Activated T-cell treated with anti-CD3 and anti-CD28 coated beads, Interleukin-2, amount 50 U/mL, for 4 hours (primary cell): ENCODE measurements around the gene RALGDS. TPM values are rescaled to one million over a fixed set of nuclear protein-coding genes. Genes with fewer than 3 reads are reported as not detected.
A peak's percentile ranks its signal among the peaks of the same experiment; 100 is the strongest.
"Not testable (repeated sequence)": the region's sequence is repeated elsewhere in the genome, so short reads cannot be mapped to it uniquely, and the experiment has no call there.

ENCODE experiments used
- ATAC-seq, 2 donors: fragments of 200-7000 bp; cut with Tn5 transposase; one replicate each; pipeline ENCODE4 v1.10.0; 2021
- DNase-seq: peaks from one replicate; pipeline ENCODE4 v3.0.0-alpha.2; 2020
- H3K27me3 Mint-ChIP-seq: one replicate; pipeline ENCODE4 v1.8.0; 2021; ENCODE audit warnings: low read depth, mixed read lengths
- H3K36me3 Mint-ChIP-seq: one replicate; pipeline ENCODE4 v1.8.0; 2022; ENCODE audit warnings: mixed read lengths; ENCODE audit not compliant: insufficient read depth
- H3K4me1 Mint-ChIP-seq: one replicate; pipeline ENCODE4 v1.8.0; 2021; ENCODE audit warnings: low read depth, mixed read lengths
- H3K4me3 Mint-ChIP-seq: one replicate; pipeline ENCODE4 v1.8.0; 2021; ENCODE audit warnings: mild to moderate bottlenecking, moderate library complexity, mixed read lengths
- H3K9me3 Mint-ChIP-seq: one replicate; pipeline ENCODE4 v1.8.0; 2021; ENCODE audit warnings: mixed read lengths
- total RNA-seq, 3 donors: library from RNA; stranded (reverse); gene quantifications; one replicate each; pipeline ENCODE4 v1.2.1, GENCODE V29; 2021

RALGDS gene
- total RNA-seq, 3 donors from 2014 or later = 43.2 to 46.7 (median 45.2) TPM

GRCh38 chr9:133103987-133104505 lies 17.0 kb downstream of the RALGDS start:
- H3K4me1 Mint-ChIP-seq = no peaks in the 10 kb centered on the region
- H3K9me3 Mint-ChIP-seq = no peaks in the 10 kb centered on the region
- ATAC-seq = no peak
- no peaks in the 10 kb centered on the region for H3K27me3 Mint-ChIP-seq
- H3K4me3 Mint-ChIP-seq = no peak overlapping the region
- peaks cover 28% of the 10 kb centered on the region for H3K36me3 Mint-ChIP-seq
- DNase-seq = no peak

DNA sequence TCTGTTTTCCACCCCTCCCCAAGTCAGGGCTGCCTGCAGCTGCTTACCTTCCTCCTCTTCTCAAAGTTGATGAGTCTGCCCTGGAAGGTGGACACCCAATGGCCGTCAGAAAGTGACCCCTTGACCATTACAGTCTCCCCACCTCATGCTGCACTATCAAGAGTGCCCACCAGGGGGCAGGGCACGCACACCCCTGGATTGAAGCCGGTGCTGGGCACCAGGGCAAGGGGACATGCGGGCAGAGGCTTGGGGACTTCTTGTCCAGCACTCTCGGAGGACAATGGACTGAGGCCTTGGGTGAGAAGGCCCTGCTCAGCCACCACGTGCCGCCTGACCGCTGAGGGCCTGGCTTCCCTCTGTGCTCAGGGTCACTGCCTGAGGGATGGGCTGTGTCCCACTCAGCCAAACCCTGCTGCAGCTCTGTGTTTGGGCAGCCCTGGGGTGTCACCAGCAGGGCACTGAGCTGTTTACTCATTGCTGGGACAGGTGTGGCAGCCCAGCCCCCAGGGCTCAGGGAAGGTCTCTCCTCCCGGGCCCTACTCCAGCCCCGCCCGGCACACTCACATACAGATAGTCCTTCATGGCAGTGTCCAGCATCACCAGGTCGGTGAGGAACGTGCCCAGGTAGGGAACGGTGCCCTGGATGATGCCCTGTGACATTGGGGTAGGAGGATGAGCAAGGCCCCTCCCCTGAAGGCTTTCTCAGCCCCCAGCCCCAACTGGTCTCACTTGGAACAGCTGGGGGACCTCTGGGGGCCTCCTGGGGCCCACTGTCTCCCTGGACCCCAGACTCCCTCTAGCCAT lies 17.7 kb downstream of the RALGDS start:
- Mint-ChIP-seq H3K9me3 (no peaks in the 10 kb centered on the region), H3K27me3 (no peaks in the 10 kb centered on the region), H3K4me3 (no peak overlapping the region), H3K36me3 (peaks cover 33% of the 10 kb centered on the region), H3K4me1 (no peaks in the 10 kb centered on the region)
- peak; percentile 52 for DNase-seq
- ATAC-seq = peak; percentile 48 to 62

GRCh38 chr9:133102190-133103021 lies 18.6 kb downstream of the RALGDS start:
- DNase-seq (no peak), ATAC-seq (no peak)
- H3K9me3 Mint-ChIP-seq = no peaks in the 10 kb centered on the region
- no peaks in the 10 kb centered on the region for H3K27me3 Mint-ChIP-seq
- peaks cover 42% of the 10 kb centered on the region for H3K36me3 Mint-ChIP-seq
- no peaks in the 10 kb centered on the region for H3K4me1 Mint-ChIP-seq
- H3K4me3 Mint-ChIP-seq = no peak overlapping the region

DNA sequence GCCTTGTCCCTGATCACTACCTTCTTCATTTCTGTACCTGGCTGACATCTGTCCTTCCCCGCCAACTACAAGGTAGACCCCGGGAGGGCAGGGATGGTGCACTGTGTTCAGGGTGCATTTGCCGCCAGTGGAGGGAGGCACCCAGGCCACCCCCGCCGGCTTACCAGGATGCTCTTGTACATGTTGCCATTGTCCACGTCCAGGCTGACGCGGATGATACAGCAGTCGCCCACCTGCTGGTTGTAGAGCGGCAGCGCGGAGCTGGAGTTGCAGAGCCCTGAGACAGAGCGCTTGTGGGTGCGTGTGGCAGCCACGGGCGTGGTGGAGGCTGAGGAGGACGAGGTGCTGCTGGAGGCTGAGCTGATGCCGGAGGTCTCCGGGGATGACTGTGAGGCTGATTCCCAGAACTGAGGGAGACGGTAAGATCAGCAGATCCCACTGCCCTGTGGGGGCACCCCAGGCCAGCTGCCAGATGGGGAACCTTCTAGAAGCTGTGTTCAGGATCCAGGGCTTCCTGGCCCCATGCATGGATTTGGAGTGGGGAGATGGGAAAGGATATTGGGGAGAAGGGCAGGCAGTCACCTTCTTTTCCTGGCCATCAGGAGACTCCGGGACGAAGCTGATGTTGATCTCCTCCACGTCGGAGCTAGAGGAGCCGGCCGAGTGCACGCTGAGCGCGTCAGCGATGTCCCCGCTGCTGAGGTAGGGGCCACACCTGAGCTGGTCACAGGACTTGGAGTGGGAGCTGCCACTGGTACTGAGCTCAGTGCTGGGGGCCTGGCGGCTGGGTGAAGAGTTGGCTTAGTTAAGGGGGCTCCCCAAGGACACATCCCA lies 19.5 kb downstream of the RALGDS start:
- H3K36me3 Mint-ChIP-seq = peaks cover 44% of the 10 kb centered on the region
- H3K27me3 Mint-ChIP-seq = no peaks in the 10 kb centered on the region
- no peak overlapping the region for H3K4me3 Mint-ChIP-seq
- H3K4me1 Mint-ChIP-seq = no peaks in the 10 kb centered on the region
- ATAC-seq = no peak
- peaks cover under 1% of the 10 kb centered on the region for H3K9me3 Mint-ChIP-seq
- no peak for DNase-seq

- no peak overlapping the region for H3K4me3 Mint-ChIP-seq
- no peak for DNase-seq
- H3K36me3 Mint-ChIP-seq = peaks cover 48% of the 10 kb centered on the region
- no peak for ATAC-seq
- H3K4me1 Mint-ChIP-seq = no peaks in the 10 kb centered on the region
- H3K9me3 Mint-ChIP-seq = peaks cover 8% of the 10 kb centered on the region
- no peaks in the 10 kb centered on the region for H3K27me3 Mint-ChIP-seq
Measured at GRCh38 chr9:133100506-133101355, 20.3 kb downstream of the RALGDS start.

GRCh38 chr9:133099726-133100505 lies 21.1 kb downstream of the RALGDS start:
- no peak for DNase-seq
- Mint-ChIP-seq H3K36me3 (peaks cover 48% of the 10 kb centered on the region), H3K4me1 (no peaks in the 10 kb centered on the region), H3K4me3 (no peak overlapping the region), H3K27me3 (no peaks in the 10 kb centered on the region), H3K9me3 (peaks cover 12% of the 10 kb centered on the region)
- no peak for ATAC-seq

DNA sequence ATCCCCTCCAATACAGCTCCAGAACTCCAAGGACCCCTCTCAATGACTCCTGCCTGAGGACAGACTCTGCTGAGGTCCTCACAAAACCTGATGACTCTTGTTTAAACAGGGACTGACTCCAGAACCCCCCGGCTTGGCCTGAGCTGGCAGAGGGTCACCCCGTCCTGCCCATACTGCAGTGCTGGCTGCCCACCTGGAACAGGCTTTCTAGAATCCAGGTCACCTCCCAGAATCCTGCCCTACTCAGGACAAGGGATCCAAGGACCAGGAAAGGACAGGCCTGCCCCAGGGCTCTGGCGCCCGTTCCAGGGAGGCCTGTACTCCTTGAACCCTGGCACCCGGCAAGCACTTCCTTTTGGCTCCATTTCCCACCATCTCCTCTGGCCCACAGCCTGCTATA lies 22.2 kb downstream of the RALGDS start:
- ATAC-seq (no peak), DNase-seq (no peak)
- Mint-ChIP-seq H3K4me1 (no peaks in the 10 kb centered on the region), H3K27me3 (no peaks in the 10 kb centered on the region), H3K36me3 (peaks cover 48% of the 10 kb centered on the region), H3K4me3 (no peak overlapping the region), H3K9me3 (peaks cover 14% of the 10 kb centered on the region)

- no peaks in the 10 kb centered on the region for H3K4me1 Mint-ChIP-seq
- H3K36me3 Mint-ChIP-seq = peaks cover 48% of the 10 kb centered on the region
- H3K27me3 Mint-ChIP-seq = no peaks in the 10 kb centered on the region
- no peak for ATAC-seq
- no peak overlapping the region for H3K4me3 Mint-ChIP-seq
- peaks cover 14% of the 10 kb centered on the region for H3K9me3 Mint-ChIP-seq
- no peak for DNase-seq
Measured at GRCh38 chr9:133098104-133098754, 22.8 kb downstream of the RALGDS start.

DNA sequence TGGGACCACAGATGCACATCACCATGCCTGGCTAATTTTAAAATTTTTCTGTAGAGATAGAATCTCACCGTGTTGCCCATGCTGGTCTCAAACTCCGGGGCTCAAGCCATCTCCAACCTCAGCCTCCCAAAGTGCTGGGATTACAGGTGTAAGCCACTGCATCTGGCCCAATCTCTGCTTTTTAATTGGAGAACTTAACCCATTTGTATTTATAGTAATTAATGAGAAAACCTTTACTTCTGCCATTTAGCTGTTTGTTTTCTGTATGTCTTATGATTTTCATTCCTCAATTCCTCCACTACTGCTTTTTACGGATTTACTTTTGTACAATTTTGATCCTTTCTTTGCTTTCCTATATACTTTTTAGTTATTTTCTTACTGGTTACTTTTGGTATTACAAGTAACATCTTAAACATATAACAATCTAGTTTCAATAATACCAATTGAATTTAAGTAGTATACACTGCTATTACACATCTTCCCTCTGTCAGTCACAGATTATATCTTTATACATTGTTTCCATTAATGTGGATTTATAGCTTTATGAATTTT lies 26.1 kb downstream of the RALGDS start:
- Mint-ChIP-seq H3K27me3 (no peaks in the 10 kb centered on the region), H3K9me3 (peaks cover 14% of the 10 kb centered on the region), H3K4me1 (no peaks in the 10 kb centered on the region), H3K4me3 (no peak overlapping the region), H3K36me3 (peaks cover 30% of the 10 kb centered on the region)
- no peak for ATAC-seq
- no peak for DNase-seq

GRCh38 chr9:133094351-133094750 lies 26.7 kb downstream of the RALGDS start:
- not testable (repeated sequence) for H3K4me1 Mint-ChIP-seq, H3K27me3 Mint-ChIP-seq, H3K4me3 Mint-ChIP-seq, ATAC-seq, DNase-seq
- peaks cover 30% of the 10 kb centered on the region for H3K36me3 Mint-ChIP-seq
- peaks cover 14% of the 10 kb centered on the region for H3K9me3 Mint-ChIP-seq

DNA sequence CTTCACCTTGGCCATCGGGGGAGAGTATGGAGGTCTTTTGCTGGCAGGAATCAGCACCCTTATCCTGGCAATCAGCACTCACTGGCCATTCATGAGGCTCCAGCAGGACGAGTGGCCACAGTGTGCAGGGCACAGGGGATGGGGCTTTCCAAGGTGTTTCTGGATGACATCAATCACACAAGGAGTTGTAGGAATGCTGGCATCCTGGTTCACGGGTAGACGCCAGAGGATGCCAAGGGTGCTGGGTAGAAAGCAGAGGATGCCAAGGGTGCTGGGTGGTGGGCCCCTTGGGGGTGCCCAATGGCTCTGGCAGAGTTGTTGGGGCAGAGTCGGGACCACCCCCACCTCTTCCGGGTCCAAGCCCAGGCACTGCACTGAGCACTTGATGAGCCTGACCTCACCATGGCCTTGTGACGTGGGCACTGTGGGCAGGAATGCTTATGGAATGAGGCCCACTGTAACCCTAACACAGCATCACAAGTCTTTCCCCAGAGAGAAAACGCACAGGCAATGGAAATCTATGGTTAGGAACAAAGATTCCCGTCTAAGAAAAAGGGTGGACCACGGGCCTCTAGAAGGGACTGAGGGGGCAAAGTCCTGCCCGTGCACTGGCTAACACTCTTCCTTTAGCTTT lies 30.2 kb downstream of the RALGDS start:
- H3K36me3 Mint-ChIP-seq = peaks cover under 1% of the 10 kb centered on the region
- DNase-seq (no peak), ATAC-seq (no peak)
- no peaks in the 10 kb centered on the region for H3K27me3 Mint-ChIP-seq
- no peak overlapping the region for H3K4me3 Mint-ChIP-seq
- H3K9me3 Mint-ChIP-seq = peaks cover 7% of the 10 kb centered on the region
- H3K4me1 Mint-ChIP-seq = no peaks in the 10 kb centered on the region

DNA sequence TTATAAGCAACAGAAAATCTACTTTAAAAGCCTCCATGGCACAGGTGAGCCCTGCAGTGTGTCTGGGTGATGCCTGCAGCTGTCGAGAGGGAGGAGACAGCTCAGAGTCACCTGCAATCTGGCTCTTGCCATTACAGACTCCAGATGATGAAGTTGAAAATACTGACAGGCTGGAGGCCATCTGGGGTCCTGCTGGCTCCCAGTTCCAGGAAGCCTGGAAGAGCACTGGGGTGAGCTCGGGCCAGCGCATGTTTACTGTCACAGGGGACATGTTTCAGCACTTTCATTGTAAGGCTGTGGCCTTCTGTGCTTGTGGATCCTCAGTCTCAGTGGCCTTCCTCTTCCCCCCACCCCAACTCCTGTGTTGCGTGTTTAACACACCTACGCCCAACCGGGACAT lies 30.9 kb downstream of the RALGDS start:
- ATAC-seq (no peak), DNase-seq (no peak)
- Mint-ChIP-seq H3K36me3 (no peaks in the 10 kb centered on the region), H3K4me1 (no peaks in the 10 kb centered on the region), H3K9me3 (peaks cover 4% of the 10 kb centered on the region), H3K27me3 (no peaks in the 10 kb centered on the region), H3K4me3 (no peak overlapping the region)
